Panc1 (cell line): Measurements from ENCODE around the gene OR13C2. TPM values are rescaled to one million over a fixed set of nuclear protein-coding genes. Genes with fewer than 3 reads are reported as not detected.
"Not testable (repeated sequence)": the region's sequence is repeated elsewhere in the genome, so short reads cannot be mapped to it uniquely, and the experiment has no call there.

Source experiments
- ATAC-seq: fragments of 200-7000 bp; cut with Tn5 transposase; 2 replicates; pipeline ENCODE4 v1.9.1; 2020; ENCODE audit warnings: mild to moderate bottlenecking, moderate library complexity
- Bru-seq: library from RNA; stranded (reverse); fragments of 400-500 nt; gene quantifications from one replicate; lab custom pipeline; 2021; lab: Mats Ljungman, UMichigan
- BruChase-seq, 2 experiments: library from RNA; stranded (reverse); fragments of 400-500 nt; gene quantifications; one replicate each; lab custom pipeline; 2021; lab: Mats Ljungman, UMichigan
- BruUV-seq: library from RNA; stranded (reverse); fragments of 400-500 nt; replicated peaks from 2 replicates; lab custom pipeline; 2021; lab: Mats Ljungman, UMichigan
- CTCF ChIA-PET: fragments of 300-600 bp; sonication (Branson Sonifier 250); formaldehyde crosslinking; loops from one replicate; lab custom pipeline; 2022; ENCODE audit warnings: antibody characterized with exemption; lab: Charles Lee
- POLR2A ChIA-PET: fragments of 300-600 bp; sonication (Branson Sonifier 250); formaldehyde crosslinking; loops from one replicate; lab custom pipeline; 2022; ENCODE audit warnings: antibody characterized with exemption; lab: Charles Lee
- DNase-seq: peaks from one replicate; pipeline ENCODE4 v3.0.0-alpha.2; 2010; ENCODE audit warnings: low read depth, low spot score
- H3K27ac ChIP-seq: 2 replicates; pipeline ENCODE4 v1.5.1; 2011; ENCODE audit warnings: mild to moderate bottlenecking, low read length, inconsistent platforms
- H3K27me3 ChIP-seq: fragments of 200-500 bp; sonication (Bioruptor generic); 2 replicates; pipeline ENCODE4 v1.6.0; 2014; ENCODE audit warnings: low read length, inconsistent platforms; ENCODE audit not compliant: control insufficient read depth, insufficient read depth
- H3K36me3 ChIP-seq: fragments of 200-500 bp; sonication (Bioruptor generic); 2 replicates; pipeline ENCODE4 v1.5.1; 2014; ENCODE audit warnings: inconsistent platforms, mild to moderate bottlenecking, low read length, moderate library complexity; ENCODE audit not compliant: control insufficient read depth, insufficient read depth
- H3K4me1 ChIP-seq: 2 replicates; pipeline ENCODE4 v1.5.1; 2011; ENCODE audit warnings: inconsistent platforms, mild to moderate bottlenecking, low read length, moderate library complexity; ENCODE audit not compliant: control insufficient read depth, insufficient read depth
- H3K4me3 ChIP-seq, 2 experiments: 2 replicates each; pipeline ENCODE4 v1.5.1; 2011 to 2012; ENCODE audit warnings: low read depth in 2 of 2, low read length in 2 of 2, mild to moderate bottlenecking in 2 of 2, inconsistent platforms in 1 of 2, moderate library complexity in 1 of 2
- H3K9me3 ChIP-seq: fragments of 200-500 bp; sonication (Bioruptor generic); 2 replicates; pipeline ENCODE4 v1.5.1; 2014; ENCODE audit warnings: low read depth, mild to moderate bottlenecking, inconsistent platforms, low read length, moderate library complexity; ENCODE audit not compliant: control insufficient read depth, insufficient read depth
- CTCF ChIP-seq: fragments of 450-650 bp; IDR thresholded peaks from 2 replicates; pipeline ENCODE4 v1.5.1; 2017; ENCODE audit warnings: mild to moderate bottlenecking
- POLR2AphosphoS5 ChIP-seq: IDR thresholded peaks from 2 replicates; pipeline ENCODE4 v1.6.1; 2012; ENCODE audit warnings: mild to moderate bottlenecking, low read depth, low read length, moderate library complexity
- REST ChIP-seq, 2 experiments: IDR thresholded peaks; 2 replicates each; pipeline ENCODE4 v1.6.1; 2011 to 2012; ENCODE audit warnings: low read depth in 2 of 2, control low read depth in 1 of 2, low read length in 1 of 2, mild to moderate bottlenecking in 1 of 2, moderate library complexity in 1 of 2; ENCODE audit not compliant: insufficient read depth in 1 of 2
- SIN3A ChIP-seq: IDR thresholded peaks from 2 replicates; pipeline ENCODE4 v1.6.1; 2012; ENCODE audit warnings: low read depth, mild to moderate bottlenecking, low read length, moderate library complexity, borderline replicate concordance; ENCODE audit not compliant: insufficient read depth
- TCF7L2 ChIP-seq: IDR thresholded peaks from 2 replicates; pipeline ENCODE4 v1.6.1; 2011; ENCODE audit warnings: mild to moderate bottlenecking, low read depth, low read length, inconsistent platforms
- in situ Hi-C: cut with HindIII; loops from 2 replicates; pipeline ENCODE4 v1.10.0; 2016; ENCODE audit warnings: low sequenced_read_pairs, low pct_unique_long_range_greater_than_20kb
- intact Hi-C: fragments of 100-400 bp; cut with micrococcal nuclease; formaldehyde crosslinking; loops from one replicate; pipeline ENCODE4 v1.10.0; 2022; ENCODE audit not compliant: unreplicated experiment
- long read RNA-seq: library from polyadenylated mRNA; unstranded; transcript quantifications from one replicate; pipeline ENCODE4 v2.0.0, GENCODE V29; 2021; ENCODE audit not compliant: unreplicated experiment
- polyA plus RNA-seq: library from polyadenylated mRNA; unstranded; fragments of >200 nt; gene quantifications from one replicate; pipeline ENCODE4 v1.2.1, GENCODE V29; 2012; ENCODE audit warnings: missing spikeins; ENCODE audit not compliant: insufficient read length
- total RNA-seq: library from RNA; stranded (reverse); gene quantifications from one replicate; pipeline ENCODE4 v1.2.1, GENCODE V29; 2021; ENCODE audit not compliant: unreplicated experiment

Gene OR13C2
- total RNA-seq = not detected
- polyA plus RNA-seq = not detected
- Bru-seq, nascent RNA = not detected
- not detected for BruChase-seq, experiment 1, labeled RNA remaining after a 2-hour chase
- BruChase-seq, experiment 2, labeled RNA remaining after a 6-hour chase = not detected
- long read RNA-seq = 0 reads

- in situ Hi-C loops, ATAC-seq, H3K27ac ChIP-seq, H3K27me3 ChIP-seq, H3K9me3 ChIP-seq, BruUV-seq, POLR2A ChIA-PET, H3K4me3 ChIP-seq, intact Hi-C loops, H3K36me3 ChIP-seq, CTCF ChIA-PET, H3K4me1 ChIP-seq, DNase-seq: not testable (repeated sequence)
Observed at GRCh38 chr9:104605527-104605926, at the start of gene OR13C2. TSS of gene OR13C2 (minus strand) at chr9:104605627. CDS start at chr9:104605627, 0 bp downstream.

DNA sequence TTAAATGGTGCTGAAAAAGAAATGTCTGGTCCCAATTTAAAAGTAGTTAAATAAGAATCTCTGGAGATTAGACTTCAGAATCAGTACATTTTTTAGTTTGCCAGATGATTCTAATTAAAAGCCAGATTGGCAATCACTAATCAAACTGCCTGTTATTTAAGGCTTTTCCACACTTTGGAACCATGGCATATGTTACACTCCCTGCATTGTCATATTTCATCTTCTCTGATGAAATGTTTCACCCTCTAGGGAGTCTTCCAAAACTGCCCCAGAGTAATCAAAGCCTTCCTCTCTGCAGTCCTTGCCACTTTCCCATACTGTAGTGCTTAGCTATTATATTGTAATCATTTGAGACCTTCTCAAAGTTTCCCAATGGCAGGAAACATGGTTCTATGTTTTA is 30.0 kb upstream of the OR13C2 start:
- ChIA-PET POLR2A (no interaction called here), CTCF (no interaction called here)
- no peaks in the 10 kb centered on the region for H3K9me3 ChIP-seq
- H3K27me3 ChIP-seq = no peaks in the 10 kb centered on the region
- intact Hi-C loops (no loop called here), in situ Hi-C loops (no loop called here)
- no peak overlapping the region for H3K4me3 ChIP-seq
- DNase-seq (no peak), ATAC-seq (no peak)
- TF ChIP-seq TCF7L2 (no peak), REST (IDR thresholded peaks at IDR 0.05; ENCODE audit: insufficient read depth in 1 of 2, low read depth in 2 of 2, low read length in 1 of 2) (no peak), SIN3A (no peak), CTCF (no peak), POLR2AphosphoS5 (no peak)
- H3K27ac ChIP-seq = no peak overlapping the region
- H3K4me1 ChIP-seq = no peaks in the 10 kb centered on the region
- H3K36me3 ChIP-seq = no peaks in the 10 kb centered on the region
- no TSS peak for BruUV-seq

DNA sequence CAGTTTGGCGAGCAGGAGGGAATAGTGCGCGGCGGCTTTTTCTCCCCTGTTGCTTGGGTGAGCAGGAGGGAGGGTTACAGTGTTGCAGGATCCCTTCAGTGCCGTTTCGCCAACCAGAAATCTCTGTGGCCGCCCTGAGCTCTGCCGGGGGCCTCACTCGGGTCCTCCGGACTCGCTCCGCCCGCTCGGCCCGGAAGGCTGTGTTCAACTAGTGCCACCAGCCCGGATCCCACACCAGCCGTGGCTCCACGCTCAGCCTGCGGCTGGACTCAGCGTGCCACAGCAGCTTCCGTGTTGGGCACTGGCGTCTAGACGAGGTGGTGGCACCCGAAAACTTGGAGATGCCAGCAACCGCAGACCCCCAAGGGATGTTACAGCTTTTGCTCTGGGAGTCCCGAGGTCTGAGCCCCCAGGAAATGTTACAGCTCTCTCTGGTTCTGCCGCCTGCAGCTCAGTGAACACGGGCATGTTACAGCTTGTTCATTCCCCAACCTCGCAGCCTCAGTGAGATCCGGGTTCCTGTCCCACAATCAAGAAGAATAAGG is 28.6 kb upstream of the OR13C2 start:
- Histone ChIP-seq H3K27me3 (no peaks in the 10 kb centered on the region), H3K27ac (no peak overlapping the region), H3K4me1 (no peaks in the 10 kb centered on the region), H3K4me3 (no peak overlapping the region), H3K36me3 (no peaks in the 10 kb centered on the region), H3K9me3 (no peaks in the 10 kb centered on the region)
- no TSS peak for BruUV-seq
- no peak for DNase-seq
- in situ Hi-C loops = no loop called here
- ATAC-seq = no peak
- intact Hi-C loops = no loop called here
- TF ChIP-seq TCF7L2 = no peak
- TF ChIP-seq REST (IDR thresholded peaks at IDR 0.05; ENCODE audit: insufficient read depth in 1 of 2, low read depth in 2 of 2, low read length in 1 of 2) = no peak
- TF ChIP-seq SIN3A = no peak
- TF ChIP-seq CTCF = no peak
- TF ChIP-seq POLR2AphosphoS5 = no peak
- ChIA-PET CTCF (no interaction called here), POLR2A (no interaction called here)
